DOHH2 (cell line): ENCODE data around the gene NT5DC3.

Source experiments
- H3F3A ChIP-seq: fragments of 200-600 bp; sonication (generic), shearing (Covaris generic); 2 replicates; pipeline ENCODE4 v1.6.0; 2016; ENCODE audit warnings: antibody characterized with exemption, mild to moderate bottlenecking; ENCODE audit not compliant: control insufficient read depth, insufficient read depth
- H3K27ac ChIP-seq: fragments of 200-600 bp; sonication (generic); 2 replicates; pipeline ENCODE4 v1.5.1; 2014; ENCODE audit warnings: low read depth, mild to moderate bottlenecking, low read length, moderate library complexity
- H3K27me3 ChIP-seq: fragments of 200-600 bp; sonication (generic); 2 replicates; pipeline ENCODE4 v1.6.1; 2014; ENCODE audit warnings: mild to moderate bottlenecking, low read length, mixed read lengths; ENCODE audit not compliant: control insufficient read depth
- H3K36me3 ChIP-seq: fragments of 200-600 bp; sonication (generic); 2 replicates; pipeline ENCODE4 v1.6.1; 2014; ENCODE audit warnings: mild to moderate bottlenecking, low read length, moderate library complexity, mixed read lengths; ENCODE audit not compliant: control insufficient read depth
- H3K4me1 ChIP-seq: fragments of 200-600 bp; sonication (generic); 2 replicates; pipeline ENCODE4 v1.6.1; 2014; ENCODE audit warnings: mild to moderate bottlenecking, low read length, mixed read lengths; ENCODE audit not compliant: control insufficient read depth
- H3K4me2 ChIP-seq: fragments of 200-600 bp; sonication (generic); 2 replicates; pipeline ENCODE4 v1.6.0; 2014; ENCODE audit warnings: mild to moderate bottlenecking, low read length, moderate library complexity
- H3K4me3 ChIP-seq: fragments of 200-600 bp; sonication (generic); 2 replicates; pipeline ENCODE4 v1.5.1; 2014; ENCODE audit warnings: mild to moderate bottlenecking, low read length, mixed read lengths
- H3K79me2 ChIP-seq: fragments of 200-600 bp; sonication (generic); 2 replicates; pipeline ENCODE4 v1.6.1; 2014; ENCODE audit warnings: mild to moderate bottlenecking, low read length, mixed read lengths; ENCODE audit not compliant: control insufficient read depth
- H3K9me2 ChIP-seq: fragments of 200-600 bp; sonication (generic); replicated peaks from 2 replicates; pipeline ENCODE4 v1.6.1; 2014; ENCODE audit warnings: mild to moderate bottlenecking, low read length, mixed read lengths; ENCODE audit not compliant: control insufficient read depth
- H3K9me3 ChIP-seq: fragments of 200-600 bp; sonication (generic); 2 replicates; pipeline ENCODE4 v1.6.1; 2014; ENCODE audit warnings: antibody characterized with exemption, low read length, mixed read lengths; ENCODE audit not compliant: control insufficient read depth, insufficient read depth
- H4K20me1 ChIP-seq: fragments of 200-600 bp; sonication (generic); 2 replicates; pipeline ENCODE4 v1.6.0; 2014; ENCODE audit warnings: low read depth, mild to moderate bottlenecking, antibody characterized with exemption, low read length, moderate library complexity; ENCODE audit not compliant: control insufficient read depth, insufficient read depth
- EZH2phosphoT487 ChIP-seq: fragments of 200-600 bp; sonication (generic); IDR thresholded peaks from 2 replicates; pipeline ENCODE4 v1.6.1; 2017; ENCODE audit warnings: borderline replicate concordance, mild to moderate bottlenecking, antibody characterized with exemption, low read length, moderate library complexity, mixed read lengths
- TF ChIP-seq, protein P1 (sequence below): fragments of 200-600 bp; sonication (generic); IDR thresholded peaks from one replicate; pipeline ENCODE4 v1.5.1; 2014; ENCODE audit warnings: antibody characterized with exemption, mild to moderate bottlenecking, low read depth, low read length; ENCODE audit not compliant: poor library complexity, severe bottlenecking

The NT5DC3 gene

DNA sequence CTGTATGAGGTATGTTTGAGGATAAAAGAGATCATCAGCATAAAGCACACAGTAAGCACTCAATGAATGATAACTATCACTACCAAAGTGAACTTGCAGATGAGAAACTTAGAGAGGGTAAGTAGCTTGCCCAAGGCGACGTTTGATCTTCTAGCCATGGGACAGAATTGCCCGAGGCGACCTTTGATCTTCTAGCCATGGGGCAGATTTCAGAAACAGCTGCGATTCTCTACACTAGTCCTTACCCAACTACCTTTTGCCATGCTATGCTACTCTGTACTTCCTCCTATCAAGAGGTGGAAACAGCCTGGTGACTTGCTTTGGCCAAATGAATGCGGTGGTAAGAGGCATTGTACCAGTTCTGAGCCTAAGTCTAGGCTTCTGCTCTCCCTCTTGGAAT, 23.7 kb upstream of the NT5DC3 start:
- H3F3A ChIP-seq, result no peaks in the 10 kb centered on the region
- H4K20me1 ChIP-seq, result no peaks in the 10 kb centered on the region
- TF ChIP-seq, protein P1, sequence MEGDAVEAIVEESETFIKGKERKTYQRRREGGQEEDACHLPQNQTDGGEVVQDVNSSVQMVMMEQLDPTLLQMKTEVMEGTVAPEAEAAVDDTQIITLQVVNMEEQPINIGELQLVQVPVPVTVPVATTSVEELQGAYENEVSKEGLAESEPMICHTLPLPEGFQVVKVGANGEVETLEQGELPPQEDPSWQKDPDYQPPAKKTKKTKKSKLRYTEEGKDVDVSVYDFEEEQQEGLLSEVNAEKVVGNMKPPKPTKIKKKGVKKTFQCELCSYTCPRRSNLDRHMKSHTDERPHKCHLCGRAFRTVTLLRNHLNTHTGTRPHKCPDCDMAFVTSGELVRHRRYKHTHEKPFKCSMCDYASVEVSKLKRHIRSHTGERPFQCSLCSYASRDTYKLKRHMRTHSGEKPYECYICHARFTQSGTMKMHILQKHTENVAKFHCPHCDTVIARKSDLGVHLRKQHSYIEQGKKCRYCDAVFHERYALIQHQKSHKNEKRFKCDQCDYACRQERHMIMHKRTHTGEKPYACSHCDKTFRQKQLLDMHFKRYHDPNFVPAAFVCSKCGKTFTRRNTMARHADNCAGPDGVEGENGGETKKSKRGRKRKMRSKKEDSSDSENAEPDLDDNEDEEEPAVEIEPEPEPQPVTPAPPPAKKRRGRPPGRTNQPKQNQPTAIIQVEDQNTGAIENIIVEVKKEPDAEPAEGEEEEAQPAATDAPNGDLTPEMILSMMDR, result no peak
- no peak for TF ChIP-seq EZH2phosphoT487
- no peaks in the 10 kb centered on the region for H3K36me3 ChIP-seq
- H3K27me3 ChIP-seq, result no peaks in the 10 kb centered on the region; the same call in 1 of the 2 replicates
- H3K79me2 ChIP-seq, result no peaks in the 10 kb centered on the region
- H3K9me3 ChIP-seq, result no peaks in the 10 kb centered on the region
- no peak overlapping the region for H3K27ac ChIP-seq
- H3K4me2 ChIP-seq, result no peak overlapping the region
- H3K4me3 ChIP-seq, result no peak overlapping the region
- no peaks in the 10 kb centered on the region for H3K9me2 ChIP-seq
- no peaks in the 10 kb centered on the region for H3K4me1 ChIP-seq

DNA sequence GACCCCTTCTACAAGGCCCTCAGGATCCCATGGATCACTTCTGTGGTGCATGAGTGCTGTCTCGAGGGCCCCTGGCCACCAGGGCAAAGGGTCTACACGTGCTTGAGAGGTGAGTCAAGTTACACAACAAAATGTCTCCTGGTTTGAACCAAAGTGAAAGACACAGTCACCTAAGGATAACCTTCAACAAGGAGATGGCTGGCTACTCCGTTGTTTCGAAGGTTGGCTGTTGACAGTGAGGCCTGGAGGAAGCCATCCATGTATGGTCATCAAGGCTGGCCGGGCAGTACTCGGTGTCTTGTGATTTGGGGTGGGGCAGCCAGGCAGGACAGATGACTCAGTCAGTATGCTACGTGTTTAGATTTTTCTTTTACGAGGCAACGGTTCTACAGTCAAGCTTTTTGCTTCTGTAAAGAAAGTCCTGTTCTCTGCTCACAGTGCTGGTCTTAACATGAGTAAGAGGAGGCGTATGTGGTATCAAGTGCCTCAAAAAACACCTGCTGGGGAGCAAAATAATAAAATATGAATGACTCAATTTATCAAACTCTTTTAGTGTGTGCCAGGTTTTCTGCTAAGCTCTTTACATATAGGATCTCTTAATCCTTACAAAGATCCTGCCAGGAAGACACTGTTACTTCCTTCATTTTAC, 18.0 kb upstream of the NT5DC3 start:
- H3K27me3 ChIP-seq, result 0 out of 2 replicates have a peak, but pooled peaks cover 2% of the 10 kb centered on the region
- no peaks in the 10 kb centered on the region for H3K9me3 ChIP-seq
- no peaks in the 10 kb centered on the region for H3K4me1 ChIP-seq
- H3K9me2 ChIP-seq, result no peaks in the 10 kb centered on the region
- no peak overlapping the region for H3K4me2 ChIP-seq
- no peak overlapping the region for H3K27ac ChIP-seq
- H3F3A ChIP-seq, result no peaks in the 10 kb centered on the region
- H4K20me1 ChIP-seq, result no peaks in the 10 kb centered on the region
- H3K36me3 ChIP-seq, result no peaks in the 10 kb centered on the region
- H3K79me2 ChIP-seq, result no peaks in the 10 kb centered on the region
- no peak overlapping the region for H3K4me3 ChIP-seq
- TF ChIP-seq, protein P1, result no peak
- TF ChIP-seq EZH2phosphoT487, result no peak

DNA sequence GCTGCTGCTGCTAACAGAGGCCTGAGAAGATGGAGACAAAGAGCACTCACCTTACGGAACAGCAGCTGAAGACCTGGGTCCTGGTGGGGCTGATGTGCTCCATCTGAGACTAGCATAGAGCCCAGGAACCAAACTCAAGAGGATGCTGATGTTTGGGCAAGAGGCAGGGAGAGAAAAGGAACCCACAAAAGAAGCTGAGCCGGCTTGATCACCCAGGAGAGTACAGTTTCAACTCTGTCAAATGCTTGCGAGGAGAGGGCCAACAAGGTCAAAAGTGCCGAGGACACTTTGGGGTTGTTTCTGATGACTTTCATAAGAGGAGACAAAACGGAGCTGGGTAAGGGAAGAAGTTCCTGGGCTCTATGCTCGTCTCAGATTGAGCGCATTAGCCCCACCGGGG, 17.3 kb upstream of the NT5DC3 start:
- Histone ChIP-seq H4K20me1 (no peaks in the 10 kb centered on the region), H3K4me3 (no peak overlapping the region), H3K79me2 (no peaks in the 10 kb centered on the region), H3K27ac (no peak overlapping the region), H3K27me3 (peaks cover 7% of the 10 kb centered on the region; the same call in 1 of the 2 replicates), H3K9me3 (no peaks in the 10 kb centered on the region), H3K4me2 (no peak overlapping the region), H3K9me2 (no peaks in the 10 kb centered on the region), H3F3A (no peaks in the 10 kb centered on the region), H3K36me3 (no peaks in the 10 kb centered on the region), H3K4me1 (no peaks in the 10 kb centered on the region)
- TF ChIP-seq, protein P1, result no peak
